B cell (primary cell): ENCODE measurements around the gene RC3H2. TPM values are rescaled to one million over a fixed set of nuclear protein-coding genes. Genes with fewer than 3 reads are reported as not detected.

Experiments used
- ATAC-seq: fragments of 200-7000 bp; cut with Tn5 transposase; one replicate; pipeline ENCODE4 v1.10.0; 2021; ENCODE audit warnings: low read depth, mild to moderate bottlenecking, moderate number of reproducible peaks, moderate library complexity
- CTCF ChIA-PET: fragments of 350-600 bp; sonication (Branson Sonifier 250); formaldehyde crosslinking; loops from one replicate; lab custom pipeline; 2021; ENCODE audit warnings: antibody characterized with exemption, inconsistent platforms; lab: Charles Lee
- POLR2A ChIA-PET: fragments of 350-600 bp; sonication (Branson Sonifier 250); formaldehyde crosslinking; loops from one replicate; lab custom pipeline; 2021; ENCODE audit warnings: antibody characterized with exemption; lab: Charles Lee
- DNase-seq: peaks from one replicate; pipeline ENCODE4 v3.0.0; 2013
- H2AFZ ChIP-seq: 2 replicates; pipeline ENCODE4 v1.6.1; 2012; ENCODE audit warnings: mild to moderate bottlenecking, low read depth, low read length; ENCODE audit not compliant: insufficient read depth, poor library complexity, severe bottlenecking
- H3K27ac ChIP-seq, 2 donors: 1 replicate in 1 of 2; 2 replicates in 1 of 2; pipeline ENCODE4 v1.5.1; 2012 to 2013; ENCODE audit warnings: low read length in 2 of 2, mild to moderate bottlenecking in 2 of 2, moderate library complexity in 1 of 2
- H3K27me3 ChIP-seq, 4 experiments: fragments of 200-600 bp in 1 of 4; sonication (generic) in 1 of 4; replicated peaks in 1 of 4; 1 replicate in 2 of 4; 2 replicates in 2 of 4; pipeline versions ENCODE4 v1.6.1 to v1.7.0; 2013 to 2016; ENCODE audit warnings: low read length in 3 of 4, mild to moderate bottlenecking in 2 of 4, mixed read lengths in 1 of 4, moderate library complexity in 1 of 4; ENCODE audit not compliant: insufficient read depth in 4 of 4, control insufficient read depth in 3 of 4; ENCODE audit errors: control extremely low read depth in 1 of 4
- H3K36me3 ChIP-seq, 2 experiments: replicated peaks in 1 of 2; 1 replicate in 1 of 2; 2 replicates in 1 of 2; pipeline versions ENCODE4 v1.6.1 to v1.7.1; 2013; ENCODE audit warnings: low read length in 1 of 2; ENCODE audit not compliant: insufficient read depth in 2 of 2, control insufficient read depth in 1 of 2; ENCODE audit errors: control extremely low read depth in 1 of 2, extremely low read depth in 1 of 2
- H3K4me1 ChIP-seq, 2 donors: fragments of 200-600 bp in 1 of 2; sonication (generic) in 1 of 2; 1 replicate in 1 of 2; 2 replicates in 1 of 2; pipeline versions ENCODE4 v1.5.1 to v1.6.1; 2013 to 2017; ENCODE audit warnings: low read length in 2 of 2; ENCODE audit not compliant: control insufficient read depth in 2 of 2, insufficient read depth in 2 of 2
- H3K4me2 ChIP-seq: replicated peaks from 2 replicates; pipeline ENCODE3; 2012; ENCODE audit warnings: mild to moderate bottlenecking, low read depth, low read length; ENCODE audit not compliant: poor library complexity, severe bottlenecking
- H3K4me3 ChIP-seq, 5 experiments: fragments of 200-600 bp in 1 of 5; sonication (generic) in 1 of 5; 1 replicate in 3 of 5; 2 replicates in 2 of 5; pipeline versions ENCODE4 v1.5.1 to v1.7.0; 2011 to 2016; ENCODE audit warnings: low read length in 4 of 5, mild to moderate bottlenecking in 4 of 5, low read depth in 2 of 5, control low read depth in 1 of 5, moderate library complexity in 1 of 5; ENCODE audit not compliant: insufficient read depth in 1 of 5; ENCODE audit errors: control extremely low read depth in 1 of 5, extremely low read depth in 1 of 5
- H3K79me2 ChIP-seq: fragments of 200-600 bp; sonication (generic); one replicate; pipeline ENCODE4 v1.6.0; 2016; ENCODE audit warnings: low read length; ENCODE audit not compliant: control insufficient read depth, insufficient read depth
- H3K9ac ChIP-seq: fragments of 200-600 bp; sonication (generic); 2 replicates; pipeline ENCODE4 v1.6.1; 2017; ENCODE audit warnings: mild to moderate bottlenecking, low read length, moderate library complexity
- H3K9me3 ChIP-seq, 3 donors: one replicate each; pipeline versions ENCODE4 v1.6.1 to v1.7.1; 2013; ENCODE audit warnings: low read length in 2 of 3; ENCODE audit not compliant: control insufficient read depth in 2 of 3, insufficient read depth in 1 of 3; ENCODE audit errors: control extremely low read depth in 1 of 3
- H4K20me1 ChIP-seq: 2 replicates; pipeline ENCODE4 v1.6.0; 2012; ENCODE audit warnings: mild to moderate bottlenecking, low read length; ENCODE audit not compliant: insufficient read depth, control insufficient read depth, poor library complexity, severe bottlenecking
- H3K27ac Mint-ChIP-seq: one replicate; pipeline ENCODE4 v1.8.0; 2021; ENCODE audit warnings: mixed read lengths
- H3K27me3 Mint-ChIP-seq: one replicate; pipeline ENCODE4 v1.8.0; 2021; ENCODE audit warnings: mixed read lengths
- H3K4me1 Mint-ChIP-seq: one replicate; pipeline ENCODE4 v1.8.0; 2021; ENCODE audit warnings: mixed read lengths
- H3K4me3 Mint-ChIP-seq: one replicate; pipeline ENCODE4 v1.8.0; 2021; ENCODE audit warnings: mixed read lengths
- H3K9me3 Mint-ChIP-seq: one replicate; pipeline ENCODE4 v1.8.0; 2022; ENCODE audit warnings: mixed read lengths; ENCODE audit not compliant: insufficient read depth
- EZH2 ChIP-seq: IDR thresholded peaks from 2 replicates; pipeline ENCODE4 v1.6.1; 2012; ENCODE audit warnings: borderline replicate concordance, low read depth, mild to moderate bottlenecking, moderate library complexity, low read length; ENCODE audit not compliant: insufficient read depth, poor library complexity, severe bottlenecking
- WGBS: methylation state at CpG from one replicate; pipeline ENCODE4 v1.1.5; 2013; ENCODE audit warnings: missing lambda C conversion rate; ENCODE audit not compliant: insufficient coverage; 5-methylcytosine and 5-hydroxymethylcytosine counted together
- intact Hi-C: fragments of 100-400 bp; cut with micrococcal nuclease; formaldehyde crosslinking; loops from one replicate; pipeline ENCODE4 v1.10.0; 2022
- polyA plus RNA-seq: library from polyadenylated mRNA; depleted of rRNA; stranded (reverse); fragments of >200 nt; gene quantifications from 2 replicates; pipeline ENCODE4 v1.2.3, GENCODE V29; 2012
- total RNA-seq, 2 donors: library from RNA; stranded (reverse); fragments of 120-200 nt in 1 of 2; gene quantifications; 1 replicate in 1 of 2; 2 replicates in 1 of 2; pipeline versions ENCODE4 v1.2.3 to v1.2.4, GENCODE V29; 2013 to 2022
- TF ChIP-seq, protein P1 (sequence below): fragments of 200-600 bp; IDR thresholded peaks from one replicate; pipeline ENCODE4 v1.8.0; 2022; ENCODE audit warnings: antibody characterized with exemption, mild to moderate bottlenecking

The RC3H2 gene
- total and polyA plus RNA-seq, 2 donors (not counting 1 experiment from before 2014, with no cell fraction given), result 17.2 to 74.4 TPM

DNA sequence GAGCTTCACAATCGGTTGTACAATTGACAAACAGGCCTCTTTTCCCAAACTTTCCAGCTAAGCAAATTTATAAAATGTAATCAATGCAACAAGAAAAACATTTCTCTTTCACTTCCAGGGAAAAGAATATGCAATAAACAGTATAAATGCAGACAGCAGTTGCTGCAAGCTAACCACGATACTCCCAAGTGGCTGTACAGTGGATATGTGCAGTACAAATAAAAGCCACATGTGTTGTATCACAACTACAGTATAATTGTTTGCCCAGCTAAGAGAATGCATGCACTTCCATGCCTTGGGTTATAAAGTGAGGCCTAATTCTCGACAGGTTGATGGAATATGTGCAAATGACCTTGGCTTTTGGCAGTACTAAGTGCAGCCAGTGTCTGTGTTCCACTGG is 60.0 kb downstream of the RC3H2 start:
- intact Hi-C loops, result no loop called here
- Histone ChIP-seq H3K27me3 (no peaks in the 10 kb centered on the region), H2AFZ (no peak overlapping the region), H4K20me1 (no peaks in the 10 kb centered on the region), H3K4me3 (no peak overlapping the region), H3K27ac (no peak overlapping the region), H3K79me2 (no peaks in the 10 kb centered on the region), H3K9ac (no peak overlapping the region), H3K36me3 (peaks cover 6 to 20% of the 10 kb centered on the region in 2 experiments), H3K4me2 (no peak overlapping the region), H3K9me3 (no peaks in the 10 kb centered on the region), H3K4me1 (no peaks in the 10 kb centered on the region)
- Mint-ChIP-seq H3K4me1 (no peaks in the 10 kb centered on the region), H3K4me3 (no peak overlapping the region), H3K27me3 (no peaks in the 10 kb centered on the region), H3K27ac (no peak overlapping the region), H3K9me3 (no peaks in the 10 kb centered on the region)
- CTCF ChIA-PET, result interaction anchor here (1.1 kb wide), 1 partner anchor 10 kb away, joined by 3 read pairs; no protein-coding TSS in a partner anchor
- ATAC-seq, result no peak
- POLR2A ChIA-PET, result no interaction called here
- TF ChIP-seq, protein P1, sequence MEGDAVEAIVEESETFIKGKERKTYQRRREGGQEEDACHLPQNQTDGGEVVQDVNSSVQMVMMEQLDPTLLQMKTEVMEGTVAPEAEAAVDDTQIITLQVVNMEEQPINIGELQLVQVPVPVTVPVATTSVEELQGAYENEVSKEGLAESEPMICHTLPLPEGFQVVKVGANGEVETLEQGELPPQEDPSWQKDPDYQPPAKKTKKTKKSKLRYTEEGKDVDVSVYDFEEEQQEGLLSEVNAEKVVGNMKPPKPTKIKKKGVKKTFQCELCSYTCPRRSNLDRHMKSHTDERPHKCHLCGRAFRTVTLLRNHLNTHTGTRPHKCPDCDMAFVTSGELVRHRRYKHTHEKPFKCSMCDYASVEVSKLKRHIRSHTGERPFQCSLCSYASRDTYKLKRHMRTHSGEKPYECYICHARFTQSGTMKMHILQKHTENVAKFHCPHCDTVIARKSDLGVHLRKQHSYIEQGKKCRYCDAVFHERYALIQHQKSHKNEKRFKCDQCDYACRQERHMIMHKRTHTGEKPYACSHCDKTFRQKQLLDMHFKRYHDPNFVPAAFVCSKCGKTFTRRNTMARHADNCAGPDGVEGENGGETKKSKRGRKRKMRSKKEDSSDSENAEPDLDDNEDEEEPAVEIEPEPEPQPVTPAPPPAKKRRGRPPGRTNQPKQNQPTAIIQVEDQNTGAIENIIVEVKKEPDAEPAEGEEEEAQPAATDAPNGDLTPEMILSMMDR, result no peak
- TF ChIP-seq EZH2, result no peak
- no CpG with 5 or more reads among the region's 3 CpGs for WGBS
- no peak for DNase-seq

DNA sequence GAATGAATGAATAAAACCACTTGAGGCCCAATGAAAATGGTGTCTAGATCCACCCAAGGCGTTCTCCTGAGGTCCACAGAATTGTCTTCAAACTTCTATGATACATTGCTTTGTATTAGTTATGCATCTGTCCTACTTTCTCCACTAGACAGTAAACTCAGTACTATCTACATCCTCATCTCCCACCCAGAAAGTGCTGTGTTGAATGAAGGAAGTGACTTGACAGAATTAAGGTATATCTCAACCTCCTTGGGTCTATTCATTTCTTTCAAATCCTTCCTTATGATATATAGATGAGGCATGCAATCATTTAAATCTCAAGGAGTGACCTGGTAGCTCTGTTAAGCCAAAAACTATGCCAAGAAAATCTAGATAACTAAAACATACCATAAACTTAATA is 61.0 kb downstream of the RC3H2 start:
- DNase-seq, result no peak
- ChIA-PET CTCF (interaction anchor here (1.1 kb wide), 1 partner anchor 9 kb away, joined by 3 read pairs; no protein-coding TSS in a partner anchor), POLR2A (interaction anchor here (0.6 kb wide), 1 partner anchor 12 kb away, joined by 3 read pairs; no protein-coding TSS in a partner anchor)
- Histone ChIP-seq H3K4me2 (no peak overlapping the region), H3K9ac (no peak overlapping the region), H3K9me3 (peaks cover 0 to 3% (median 0%) of the 10 kb centered on the region in 3 donors), H3K27ac (no peak overlapping the region), H3K79me2 (no peaks in the 10 kb centered on the region), H4K20me1 (no peaks in the 10 kb centered on the region), H3K27me3 (no peaks in the 10 kb centered on the region), H3K4me3 (no peak overlapping the region), H3K36me3 (peaks cover 4 to 14% of the 10 kb centered on the region in 2 experiments), H3K4me1 (no peaks in the 10 kb centered on the region), H2AFZ (no peak overlapping the region)
- intact Hi-C loops, result no loop called here
- no peak overlapping the region for H3K27ac Mint-ChIP-seq
- H3K9me3 Mint-ChIP-seq, result no peaks in the 10 kb centered on the region
- TF ChIP-seq, protein P1, result no peak
- TF ChIP-seq EZH2, result no peak
- no CpG with 5 or more reads among the region's 1 CpG for WGBS
- no peaks in the 10 kb centered on the region for H3K4me1 Mint-ChIP-seq
- no peak overlapping the region for H3K4me3 Mint-ChIP-seq
- H3K27me3 Mint-ChIP-seq, result no peaks in the 10 kb centered on the region
- no peak for ATAC-seq
